RWPE1 (cell line): ENCODE results near the gene DENND6A.

Experiments used
- CTCF ChIA-PET: fragments of 350-600 bp; sonication (Branson Sonifier 250); formaldehyde crosslinking; extraction: SDS; loops from one replicate; lab custom pipeline; 2021; lab: Yijun Ruan, JAX
- POLR2A ChIA-PET: fragments of 400-600 bp; formaldehyde crosslinking; extraction: SDS; loops from one replicate; lab custom pipeline; 2020; ENCODE audit warnings: antibody characterized with exemption; ENCODE audit not compliant: low non-redundant PET; lab: Yijun Ruan, JAX
- DNase-seq: peaks from one replicate; pipeline ENCODE4 v3.0.0; 2012; ENCODE audit warnings: low spot score
- H3K27ac ChIP-seq: fragments of 450-650 bp; 2 replicates; pipeline ENCODE4 v1.5.1; 2017
- CTCF ChIP-seq: fragments of 450-650 bp; conservative IDR thresholded peaks from 2 replicates; pipeline ENCODE4 v1.5.1; 2017; ENCODE audit warnings: low read depth, mild to moderate bottlenecking

Gene DENND6A

DNA sequence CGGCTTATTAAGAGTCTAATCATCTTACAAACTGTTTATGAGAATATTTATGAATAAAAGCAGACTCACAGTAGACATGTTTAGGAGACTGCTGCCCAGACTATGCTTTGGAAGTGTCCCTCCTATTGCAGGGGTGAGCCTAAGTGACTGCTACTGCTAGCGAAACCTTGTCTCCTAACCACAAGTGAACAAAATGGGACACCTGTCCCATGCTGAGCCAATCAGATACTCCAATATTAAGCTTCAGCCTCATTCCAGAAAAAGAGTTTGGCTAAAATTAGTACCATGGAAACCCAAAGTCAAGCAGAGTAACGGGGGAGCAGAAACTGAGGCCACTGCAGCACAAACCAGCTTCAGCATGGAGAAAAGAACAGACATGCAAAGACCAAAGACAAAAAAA is 4.6 kb downstream of the DENND6A start:
- TF ChIP-seq CTCF: no peak
- DNase-seq: no peak
- ChIA-PET CTCF (no interaction called here), POLR2A (no interaction called here)
- no peak overlapping the region for H3K27ac ChIP-seq

DNA sequence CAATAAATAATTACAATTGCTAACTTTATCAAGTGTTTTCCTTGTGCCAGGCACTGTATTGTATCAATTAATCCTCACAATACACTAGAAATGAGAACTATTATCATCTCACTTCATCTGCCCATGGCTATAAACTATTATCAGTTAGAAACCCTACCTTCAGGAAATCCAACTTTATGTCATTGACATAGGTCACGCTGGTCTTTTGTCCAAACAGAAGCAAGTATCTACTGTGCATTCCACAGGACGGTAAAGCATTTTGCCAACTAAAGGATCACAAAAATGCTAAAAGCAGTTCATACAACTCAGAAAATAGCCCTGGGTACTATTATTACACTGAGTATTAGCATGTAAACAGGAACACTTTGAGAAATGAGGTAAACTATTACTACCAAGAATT is 9.6 kb downstream of the DENND6A start:
- H3K27ac ChIP-seq: no peak overlapping the region
- TF ChIP-seq CTCF: no peak
- no peak for DNase-seq
- POLR2A ChIA-PET: no interaction called here
- CTCF ChIA-PET: no interaction called here

GRCh38 chr3:57682284-57682683 is 10.6 kb downstream of the DENND6A start:
- CTCF ChIA-PET: no interaction called here
- no peak for TF ChIP-seq CTCF
- POLR2A ChIA-PET: no interaction called here
- DNase-seq: no peak
- H3K27ac ChIP-seq: peak overlapping the region; percentile 38; the same call in 1 of the 2 replicates

DNA sequence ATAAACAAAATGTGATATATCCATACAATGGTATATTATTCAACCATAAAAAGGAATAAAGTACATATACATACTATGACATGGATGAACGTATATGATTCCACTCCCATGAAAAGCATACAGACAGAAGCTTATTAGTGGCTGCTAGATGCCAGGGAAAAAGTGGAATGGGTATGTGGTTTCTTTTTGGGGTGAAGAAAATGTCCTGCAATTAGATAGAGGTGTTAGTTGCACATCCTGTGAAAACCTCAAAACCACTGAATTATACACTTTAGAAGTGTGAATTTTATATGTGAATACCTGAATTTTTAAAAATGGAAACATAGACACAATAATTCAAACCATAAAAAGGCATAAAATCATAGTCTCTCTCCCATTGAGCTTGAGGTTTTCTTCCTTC is 11.2 kb downstream of the DENND6A start:
- H3K27ac ChIP-seq: no peak overlapping the region
- POLR2A ChIA-PET: no interaction called here
- CTCF ChIA-PET: no interaction called here
- TF ChIP-seq CTCF: no peak
- DNase-seq: no peak

- ChIA-PET CTCF (no interaction called here), POLR2A (interaction anchor here (0.5 kb wide), 1 partner anchor 753 kb away, joined by 3 read pairs; the partner anchor contains the start of gene PDHB)
- no peak for TF ChIP-seq CTCF
- no peak overlapping the region for H3K27ac ChIP-seq
- DNase-seq: no peak
Observed at GRCh38 chr3:57680046-57680445, 12.8 kb downstream of the DENND6A start.

DNA sequence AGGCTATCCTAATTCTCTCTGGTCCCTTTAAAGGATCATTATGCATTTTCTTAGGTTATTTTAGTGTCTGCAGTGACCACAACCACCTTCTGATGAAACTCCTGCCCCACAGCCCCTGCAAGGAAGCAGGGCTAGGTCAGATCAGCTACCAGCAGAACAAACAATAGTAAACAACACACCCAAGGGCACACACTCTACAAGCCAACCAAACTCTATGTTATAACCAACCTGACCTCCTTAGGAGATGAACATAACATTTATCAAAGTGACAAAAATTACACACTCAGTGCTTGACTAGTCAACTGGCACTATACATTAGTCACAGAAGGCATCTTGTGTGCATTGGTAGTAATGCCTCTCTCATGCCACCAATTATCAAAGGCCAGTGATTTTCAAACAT is 17.3 kb downstream of the DENND6A start:
- POLR2A ChIA-PET: no interaction called here
- DNase-seq: no peak
- no peak overlapping the region for H3K27ac ChIP-seq
- CTCF ChIA-PET: no interaction called here
- TF ChIP-seq CTCF: no peak

DNA sequence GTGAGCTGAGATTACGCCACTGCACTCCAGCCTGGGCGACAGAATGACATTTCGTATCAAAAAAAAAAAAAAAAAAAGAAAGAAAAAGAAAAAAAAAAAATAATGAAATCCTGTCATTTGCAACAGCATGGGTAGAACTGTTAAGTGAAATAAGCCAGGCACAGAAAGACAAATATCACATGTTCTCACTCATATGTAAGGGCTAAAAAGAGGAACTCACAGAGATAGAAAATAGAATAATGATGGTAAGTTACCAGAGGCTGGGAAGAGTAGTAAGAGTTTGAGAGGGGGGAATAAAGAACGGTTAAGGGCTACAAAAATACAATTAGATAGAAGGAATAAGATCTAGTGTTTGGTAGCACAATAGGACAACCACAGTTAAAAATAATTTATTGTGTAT is 19.7 kb downstream of the DENND6A start:
- POLR2A ChIA-PET: no interaction called here
- no peak for TF ChIP-seq CTCF
- CTCF ChIA-PET: interaction anchor here (0.6 kb wide), 2 partner anchors 10 to 880 kb away, joined by 3 to 7 read pairs; no protein-coding TSS in a partner anchor
- no peak overlapping the region for H3K27ac ChIP-seq
- no peak for DNase-seq
